Upper lobe of left lung (tissue), 6 donors: ENCODE measurements around the gene SENP7. TPM values are rescaled to one million over a fixed set of nuclear protein-coding genes. Genes with fewer than 3 reads are reported as not detected.
A peak's percentile ranks its signal among the peaks of the same experiment; 100 is the strongest.

Experiments used
- ATAC-seq, 2 donors: fragments of 200-7000 bp; cut with Tn5 transposase; one replicate each; pipeline ENCODE4 v1.9.1; 2022; ENCODE audit warnings: mild to moderate bottlenecking in 2 of 2, moderate library complexity in 2 of 2; ENCODE audit not compliant: low FRiP score in 2 of 2
- DNase-seq, 2 donors: peaks; one replicate each; pipeline ENCODE4 v3.0.0-alpha.2; 2019 to 2020
- H3K27ac ChIP-seq, 4 donors: fragments of 200-600 bp; sonication (generic); one replicate each; pipeline ENCODE4 v1.5.1; 2016 to 2019
- H3K27me3 ChIP-seq, 4 donors: fragments of 200-600 bp; sonication (generic); one replicate each; pipeline ENCODE4 v1.5.1; 2017 to 2019
- H3K36me3 ChIP-seq, 4 donors: fragments of 200-600 bp; sonication (generic); one replicate each; pipeline ENCODE4 v1.5.1; 2016 to 2019
- H3K4me1 ChIP-seq, 4 donors: fragments of 200-600 bp; sonication (generic); one replicate each; pipeline ENCODE4 v1.5.1; 2018 to 2019
- H3K4me3 ChIP-seq, 4 donors: fragments of 200-600 bp; sonication (generic); one replicate each; pipeline ENCODE4 v1.5.1; 2017 to 2019; ENCODE audit warnings: mild to moderate bottlenecking in 2 of 4, moderate library complexity in 1 of 4
- H3K9me3 ChIP-seq, 4 donors: fragments of 200-600 bp; sonication (generic); one replicate each; pipeline ENCODE4 v1.5.1; 2018 to 2019
- EP300 ChIP-seq, 4 donors: sonication (generic); formaldehyde crosslinking; IDR thresholded peaks; one replicate each; pipeline ENCODE4 v1.5.1; 2017; ENCODE audit warnings: antibody characterized with exemption in 4 of 4, control low read depth in 2 of 4
- POLR2A ChIP-seq, 4 donors: fragments of 450-650 bp; IDR thresholded peaks; one replicate each; pipeline ENCODE4 v1.5.1; 2016 to 2017; ENCODE audit warnings: antibody characterized with exemption in 4 of 4, mild to moderate bottlenecking in 2 of 4
- POLR2AphosphoS5 ChIP-seq, 2 donors: sonication (generic); formaldehyde crosslinking; IDR thresholded peaks; one replicate each; pipeline ENCODE4 v1.5.1; 2017; ENCODE audit warnings: antibody characterized with exemption in 2 of 2
- WGBS, 2 donors: methylation state at CpG; one replicate each; pipeline ENCODE4 v1.1.5; 2017 to 2018; 5-methylcytosine and 5-hydroxymethylcytosine counted together
- total RNA-seq, 6 donors: library from RNA; depleted of rRNA in 4 of 6; stranded (reverse); fragments of >200 nt in 4 of 6; gene quantifications; one replicate each; pipeline versions ENCODE4 v1.1.0 to v1.2.1, GENCODE V29; 2016 to 2021
- TF ChIP-seq, protein P1 (sequence below), 6 experiments: fragments of 450-650 bp in 4 of 6; fragments of 200-600 bp in 2 of 6; sonication (generic) in 2 of 6; IDR thresholded peaks; one replicate each; pipeline ENCODE4 v1.5.1; 2016 to 2019; ENCODE audit warnings: antibody characterized with exemption in 6 of 6
- donor health status: DM: no; HTN: no; CAD: no; lungs with moderate emphysema.
- donor health status: DM: no; HTN: yes; CAD: no; lungs with severe emphysema.

Gene SENP7
- total RNA-seq, 6 donors from 2014 or later, result 6.0 to 34.6 (median 14.3) TPM

GRCh38 chr3:101527441-101527840 lies 14.4 kb upstream of the SENP7 start:
- Histone ChIP-seq H3K9me3 (no peaks in the 10 kb centered on the region), H3K27ac (no peak overlapping the region), H3K36me3 (no peaks in the 10 kb centered on the region), H3K4me1 (no peaks in the 10 kb centered on the region), H3K27me3 (no peaks in the 10 kb centered on the region), H3K4me3 (no peak overlapping the region)
- WGBS, 2 donors, result 88 to 93% methylated on average over 4 of the region's 4 CpGs
- DNase-seq (no peak), ATAC-seq (no peak)
- TF ChIP-seq EP300 (IDR thresholded peaks at IDR 0.05), result no peak
- no peak for TF ChIP-seq POLR2AphosphoS5 (IDR thresholded peaks at IDR 0.05)
- TF ChIP-seq POLR2A (IDR thresholded peaks at IDR 0.05), result no peak
- TF ChIP-seq, protein P1, sequence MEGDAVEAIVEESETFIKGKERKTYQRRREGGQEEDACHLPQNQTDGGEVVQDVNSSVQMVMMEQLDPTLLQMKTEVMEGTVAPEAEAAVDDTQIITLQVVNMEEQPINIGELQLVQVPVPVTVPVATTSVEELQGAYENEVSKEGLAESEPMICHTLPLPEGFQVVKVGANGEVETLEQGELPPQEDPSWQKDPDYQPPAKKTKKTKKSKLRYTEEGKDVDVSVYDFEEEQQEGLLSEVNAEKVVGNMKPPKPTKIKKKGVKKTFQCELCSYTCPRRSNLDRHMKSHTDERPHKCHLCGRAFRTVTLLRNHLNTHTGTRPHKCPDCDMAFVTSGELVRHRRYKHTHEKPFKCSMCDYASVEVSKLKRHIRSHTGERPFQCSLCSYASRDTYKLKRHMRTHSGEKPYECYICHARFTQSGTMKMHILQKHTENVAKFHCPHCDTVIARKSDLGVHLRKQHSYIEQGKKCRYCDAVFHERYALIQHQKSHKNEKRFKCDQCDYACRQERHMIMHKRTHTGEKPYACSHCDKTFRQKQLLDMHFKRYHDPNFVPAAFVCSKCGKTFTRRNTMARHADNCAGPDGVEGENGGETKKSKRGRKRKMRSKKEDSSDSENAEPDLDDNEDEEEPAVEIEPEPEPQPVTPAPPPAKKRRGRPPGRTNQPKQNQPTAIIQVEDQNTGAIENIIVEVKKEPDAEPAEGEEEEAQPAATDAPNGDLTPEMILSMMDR (IDR thresholded peaks at IDR 0.05), result no peak

- WGBS, 2 donors, result 43 to 46% methylated on average over 4 of the region's 4 CpGs
Observed at GRCh38 chr3:101521211-101521701, 8.2 kb upstream of the SENP7 start.

GRCh38 chr3:101519685-101520365 lies 6.8 kb upstream of the SENP7 start:
- Histone ChIP-seq H3K27ac (no peak overlapping the region), H3K36me3 (no peaks in the 10 kb centered on the region), H3K4me1 (peaks cover 0 to 8% (median 3%) of the 10 kb centered on the region in 4 donors), H3K9me3 (no peaks in the 10 kb centered on the region), H3K4me3 (no peak overlapping the region), H3K27me3 (no peaks in the 10 kb centered on the region)
- TF ChIP-seq EP300 (IDR thresholded peaks at IDR 0.05), result no peak
- TF ChIP-seq POLR2AphosphoS5 (IDR thresholded peaks at IDR 0.05), result no peak
- TF ChIP-seq POLR2A (IDR thresholded peaks at IDR 0.05), result no peak
- TF ChIP-seq, protein P1 (IDR thresholded peaks at IDR 0.05), result no peak
- no peak for ATAC-seq
- 83% methylated on average over 6 of the region's 6 CpGs for WGBS, 2 donors
- DNase-seq, result no peak

More at GRCh38 chr3:101521211-101521701, 8.2 kb upstream of the SENP7 start:
- Histone ChIP-seq H3K27ac (no peak overlapping the region), H3K27me3 (no peaks in the 10 kb centered on the region), H3K9me3 (no peaks in the 10 kb centered on the region), H3K4me1 (peaks cover 0 to 8% (median 3%) of the 10 kb centered on the region in 4 donors), H3K36me3 (no peaks in the 10 kb centered on the region), H3K4me3 (no peak overlapping the region)
- no peak for DNase-seq
- TF ChIP-seq EP300 (IDR thresholded peaks at IDR 0.05), result no peak
- TF ChIP-seq POLR2A (IDR thresholded peaks at IDR 0.05), result no peak
- TF ChIP-seq, protein P1 (IDR thresholded peaks at IDR 0.05), result no peak
- no peak for TF ChIP-seq POLR2AphosphoS5 (IDR thresholded peaks at IDR 0.05)
- ATAC-seq, result no peak

DNA sequence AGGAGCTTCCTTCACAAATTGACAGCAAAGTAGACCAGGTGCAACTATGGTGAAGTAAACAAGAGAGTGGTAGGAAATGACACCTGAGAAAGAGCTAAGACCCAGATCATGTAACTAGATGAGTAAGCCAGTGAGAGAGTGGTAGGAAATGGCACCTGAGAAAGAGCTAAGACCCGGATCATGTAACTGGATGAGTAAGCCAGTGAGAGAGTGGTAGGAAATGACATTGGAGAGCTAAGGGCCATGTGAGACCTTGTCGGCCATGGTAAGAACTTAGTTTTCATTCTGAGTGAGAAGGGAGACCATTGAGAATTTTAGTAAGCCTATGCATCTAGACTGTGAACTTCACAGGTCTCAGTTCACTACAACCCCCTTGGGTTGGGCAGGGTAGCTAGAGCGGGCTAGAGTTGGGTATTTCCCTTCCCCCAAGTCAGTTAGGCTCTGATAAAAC lies 5.4 kb upstream of the SENP7 start:
- TF ChIP-seq POLR2A (IDR thresholded peaks at IDR 0.05), result no peak
- Histone ChIP-seq H3K27me3 (no peaks in the 10 kb centered on the region), H3K4me3 (no peak overlapping the region), H3K27ac (peak overlapping the region in 1 of 4 donors; percentile 12), H3K4me1 (peaks cover 0 to 12% (median 5%) of the 10 kb centered on the region in 4 donors), H3K36me3 (no peaks in the 10 kb centered on the region), H3K9me3 (no peaks in the 10 kb centered on the region)
- DNase-seq (no peak), ATAC-seq (no peak)
- 80 to 86% methylated on average over 3 of the region's 3 CpGs for WGBS, 2 donors

DNA sequence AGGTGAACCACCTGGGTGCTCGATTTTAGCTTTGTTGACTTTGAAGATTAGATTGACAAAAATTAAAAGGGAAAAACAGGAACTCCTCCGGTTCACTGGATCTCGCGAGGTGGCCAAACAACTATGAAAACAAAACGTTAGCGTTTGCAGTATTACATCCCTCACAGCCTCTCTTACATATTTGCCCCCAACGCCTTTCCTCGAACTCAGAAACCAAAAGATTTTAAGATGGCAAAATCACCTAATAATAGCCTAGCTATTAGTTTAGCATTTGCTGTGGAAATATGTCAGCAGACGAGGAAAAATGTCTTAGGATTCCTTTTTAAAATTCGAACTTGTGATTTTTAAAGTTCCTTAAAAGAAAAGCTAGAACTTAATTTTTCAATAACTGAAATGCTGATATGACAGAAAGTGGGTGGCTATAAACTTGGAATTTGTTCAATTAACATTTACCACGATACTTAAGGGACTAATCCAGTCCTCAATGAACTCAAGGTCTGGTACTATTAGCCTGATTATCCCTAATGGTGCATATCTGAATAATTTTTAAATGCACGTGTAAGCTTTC lies 491 bp upstream of the SENP7 start:
- peaks cover 7 to 16% (median 14%) of the 10 kb centered on the region in 4 donors for H3K4me1 ChIP-seq
- H3K9me3 ChIP-seq, result no peaks in the 10 kb centered on the region
- H3K27me3 ChIP-seq, result no peaks in the 10 kb centered on the region
- TF ChIP-seq EP300 (IDR thresholded peaks at IDR 0.05) (no peak), POLR2A (IDR thresholded peaks at IDR 0.05) (no peak), POLR2AphosphoS5 (IDR thresholded peaks at IDR 0.05) (no peak)
- TF ChIP-seq, protein P1 (IDR thresholded peaks at IDR 0.05), result no peak
- H3K4me3 ChIP-seq, result peak overlapping the region; percentile 67 to 90 (median 83)
- ATAC-seq (peak; percentile 51 to 81), DNase-seq (no peak)
- no peaks in the 10 kb centered on the region for H3K36me3 ChIP-seq
- peak overlapping the region; percentile 89 to 98 (median 95) for H3K27ac ChIP-seq
- 14 to 17% methylated on average over 12 of the region's 12 CpGs for WGBS, 2 donors
